Measurements from ENCODE around the gene WNT2.

Gene WNT2

DNA sequence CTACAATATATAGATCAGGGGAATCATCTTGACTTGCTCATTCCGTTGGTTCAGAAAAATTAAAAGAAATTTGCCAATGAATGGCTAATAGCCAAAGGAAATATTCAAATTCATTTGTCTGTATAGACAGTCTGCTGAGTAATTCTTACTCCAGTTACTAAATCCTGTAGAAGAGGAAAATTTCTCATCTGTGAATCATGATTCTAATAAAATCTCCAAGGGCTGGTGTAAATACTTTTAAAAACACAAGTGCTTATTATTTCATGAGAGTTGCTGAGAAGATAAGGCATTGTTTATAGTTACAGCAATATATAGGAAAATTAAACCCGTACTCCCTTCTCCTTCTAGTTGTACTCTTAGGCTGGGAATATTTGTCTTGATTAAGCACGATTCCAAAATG is 53.0 kb downstream of the WNT2 start:
- Histone ChIP-seq H3K4me1 (ENCODE audit: control insufficient read depth in 1 of 2, insufficient read depth in 1 of 2, low read depth in 1 of 2, low read length in 1 of 2) (no peaks in the 10 kb centered on the region), H3K4me3 (ENCODE audit: low read depth in 1 of 2, low read length in 1 of 2) (no peak overlapping the region), H3K27ac (no peak overlapping the region)

DNA sequence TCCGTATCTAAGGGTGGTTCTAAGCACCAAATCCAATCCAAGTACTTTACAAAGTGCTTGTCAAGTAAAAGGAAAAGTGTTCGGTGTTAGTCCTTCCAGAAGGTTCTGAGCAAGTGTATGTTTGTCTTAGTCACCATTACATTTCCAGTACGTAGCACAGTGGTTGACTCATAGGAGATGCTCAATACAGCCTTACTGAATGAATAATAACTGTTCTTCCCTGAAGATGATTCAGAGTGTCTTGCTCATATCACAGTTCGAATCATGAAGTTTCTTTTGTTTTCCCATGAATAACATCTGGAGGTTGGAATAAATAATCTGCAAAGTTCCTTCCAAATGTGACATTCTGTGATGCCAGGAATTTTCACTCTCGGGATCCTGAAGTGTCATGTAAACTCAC is 53.4 kb downstream of the WNT2 start:
- Histone ChIP-seq H3K27ac (no peak overlapping the region), H3K4me1 (ENCODE audit: control insufficient read depth in 1 of 2, insufficient read depth in 1 of 2, low read depth in 1 of 2, low read length in 1 of 2) (no peaks in the 10 kb centered on the region), H3K27me3 (no peaks in the 10 kb centered on the region), H3K4me3 (ENCODE audit: low read depth in 1 of 2, low read length in 1 of 2) (no peak overlapping the region), H3K9me3 (no peaks in the 10 kb centered on the region), H3K36me3 (no peaks in the 10 kb centered on the region)
- no peak for TF ChIP-seq CTCF (IDR thresholded peaks at IDR 0.05)

More for the DNA sequence above, 53.0 kb downstream of the WNT2 start:
- TF ChIP-seq CTCF (IDR thresholded peaks at IDR 0.05) = no peak
- H3K9me3 ChIP-seq = no peaks in the 10 kb centered on the region
- H3K27me3 ChIP-seq = no peaks in the 10 kb centered on the region
- no peaks in the 10 kb centered on the region for H3K36me3 ChIP-seq

- no peak for TF ChIP-seq CTCF (IDR thresholded peaks at IDR 0.05)
- Histone ChIP-seq H3K9me3 (no peaks in the 10 kb centered on the region), H3K27me3 (peaks cover 25% of the 10 kb centered on the region), H3K27ac (no peak overlapping the region), H3K4me1 (ENCODE audit: control insufficient read depth in 1 of 2, insufficient read depth in 1 of 2, low read depth in 1 of 2, low read length in 1 of 2) (no peaks in the 10 kb centered on the region), H3K36me3 (no peaks in the 10 kb centered on the region), H3K4me3 (ENCODE audit: low read depth in 1 of 2, low read length in 1 of 2) (no peak overlapping the region)
Observed at GRCh38 chr7:117264716-117265115, 58.1 kb downstream of the WNT2 start.

GRCh38 chr7:117262546-117262945 is 60.3 kb downstream of the WNT2 start:
- Histone ChIP-seq H3K9me3 (no peaks in the 10 kb centered on the region), H3K4me1 (ENCODE audit: control insufficient read depth in 1 of 2, insufficient read depth in 1 of 2, low read depth in 1 of 2, low read length in 1 of 2) (no peaks in the 10 kb centered on the region), H3K27ac (no peak overlapping the region), H3K4me3 (ENCODE audit: low read depth in 1 of 2, low read length in 1 of 2) (no peak overlapping the region), H3K36me3 (no peaks in the 10 kb centered on the region), H3K27me3 (peaks cover 29% of the 10 kb centered on the region)
- no peak for TF ChIP-seq CTCF (IDR thresholded peaks at IDR 0.05)

DNA sequence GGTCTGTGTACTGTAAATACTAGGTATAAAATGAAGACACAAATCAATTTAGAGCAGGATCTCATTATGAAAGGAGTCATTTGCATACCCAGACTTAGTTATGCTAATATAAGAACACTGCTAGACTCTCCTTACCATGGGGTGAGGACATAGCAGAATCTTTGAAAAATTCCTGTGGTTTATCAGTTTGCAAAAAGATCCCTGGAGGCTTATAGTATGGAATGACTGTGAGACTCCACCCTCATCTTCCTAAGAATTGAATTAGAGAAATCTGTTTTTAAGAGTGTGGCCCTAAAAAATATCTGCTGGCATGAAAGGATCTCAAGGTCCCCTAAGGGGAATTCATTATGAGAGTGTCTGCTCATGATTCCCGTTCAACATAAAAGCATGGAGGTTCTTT is 63.2 kb downstream of the WNT2 start:
- TF ChIP-seq CTCF (IDR thresholded peaks at IDR 0.05) = no peak
- H3K4me3 ChIP-seq (ENCODE audit: low read depth in 1 of 2, low read length in 1 of 2) = no peak overlapping the region
- no peak overlapping the region for H3K27ac ChIP-seq
- no peaks in the 10 kb centered on the region for H3K9me3 ChIP-seq
- H3K27me3 ChIP-seq = peaks cover 29% of the 10 kb centered on the region
- no peaks in the 10 kb centered on the region for H3K4me1 ChIP-seq (ENCODE audit: control insufficient read depth in 1 of 2, insufficient read depth in 1 of 2, low read depth in 1 of 2, low read length in 1 of 2)
- no peaks in the 10 kb centered on the region for H3K36me3 ChIP-seq

DNA sequence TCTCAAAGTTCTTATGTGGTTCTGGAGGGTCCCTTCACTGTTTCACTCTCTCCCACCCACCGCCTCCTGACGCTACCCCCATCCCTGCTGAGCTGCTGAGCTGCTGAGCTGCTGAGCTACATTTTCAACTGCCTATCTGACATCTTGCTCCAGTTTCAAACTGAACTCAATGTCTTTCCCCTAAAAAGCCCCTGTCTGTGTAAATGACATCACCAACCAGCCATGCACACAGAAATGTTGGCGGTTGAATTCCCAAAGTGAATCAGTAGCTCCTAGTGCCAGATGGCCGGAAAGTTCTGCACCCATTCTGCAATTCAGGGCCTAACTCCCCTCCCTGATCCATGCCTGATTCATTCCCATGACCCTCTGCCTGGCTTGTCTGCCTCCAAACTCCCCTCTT is 71.2 kb downstream of the WNT2 start:
- Histone ChIP-seq H3K4me3 (ENCODE audit: low read depth in 1 of 2, low read length in 1 of 2) (no peak overlapping the region), H3K36me3 (no peaks in the 10 kb centered on the region), H3K27me3 (no peaks in the 10 kb centered on the region), H3K4me1 (ENCODE audit: control insufficient read depth in 1 of 2, insufficient read depth in 1 of 2, low read depth in 1 of 2, low read length in 1 of 2) (no peaks in the 10 kb centered on the region), H3K27ac (no peak overlapping the region), H3K9me3 (no peaks in the 10 kb centered on the region)
- no peak for TF ChIP-seq CTCF (IDR thresholded peaks at IDR 0.05)
